HG03108 (cell line): Measurements from ENCODE around the gene MRPS23.

Source experiments
- ATAC-seq: cut with Tn5 transposase; IDR thresholded peaks from one replicate; pipeline ENCODE4 v1.9.1; 2021; ENCODE audit warnings: moderate library complexity; ENCODE audit not compliant: unreplicated experiment

The MRPS23 gene

GRCh38 chr17:57879437-57880085 lies 29.7 kb upstream of the MRPS23 start:
- no peak for ATAC-seq

GRCh38 chr17:57877803-57878377 lies 28.0 kb upstream of the MRPS23 start:
- ATAC-seq = no peak

- ATAC-seq = no peak
Measured at GRCh38 chr17:57876866-57877237, 27.0 kb upstream of the MRPS23 start.

GRCh38 chr17:57876023-57876865 lies 26.4 kb upstream of the MRPS23 start:
- no peak for ATAC-seq

GRCh38 chr17:57875290-57876022 lies 25.6 kb upstream of the MRPS23 start:
- ATAC-seq = no peak

- no peak for ATAC-seq
Measured at GRCh38 chr17:57874434-57875289, 24.8 kb upstream of the MRPS23 start.

- no peak for ATAC-seq
Measured at GRCh38 chr17:57874058-57874419, 24.2 kb upstream of the MRPS23 start.

- ATAC-seq = no peak
Measured at GRCh38 chr17:57873261-57874057, 23.6 kb upstream of the MRPS23 start.

- no peak for ATAC-seq
Measured at GRCh38 chr17:57872536-57872935, 22.7 kb upstream of the MRPS23 start.

- no peak for ATAC-seq
Measured at GRCh38 chr17:57871863-57872262, 22.0 kb upstream of the MRPS23 start.

- no peak for ATAC-seq
Measured at GRCh38 chr17:57871155-57871554, 21.3 kb upstream of the MRPS23 start.

GRCh38 chr17:57870283-57870635 lies 20.4 kb upstream of the MRPS23 start:
- no peak for ATAC-seq

- ATAC-seq = no peak
Measured at GRCh38 chr17:57869617-57870282, 19.9 kb upstream of the MRPS23 start.

- no peak for ATAC-seq
Measured at GRCh38 chr17:57868910-57869616, 19.2 kb upstream of the MRPS23 start.

- peak; percentile 79 for ATAC-seq
Measured at GRCh38 chr17:57868007-57868909, 18.4 kb upstream of the MRPS23 start.

- ATAC-seq = no peak
Measured at GRCh38 chr17:57867126-57867525, 17.3 kb upstream of the MRPS23 start.

- ATAC-seq = no peak
Measured at GRCh38 chr17:57866723-57867122, 16.9 kb upstream of the MRPS23 start.

- ATAC-seq = no peak
Measured at GRCh38 chr17:57866319-57866718, 16.5 kb upstream of the MRPS23 start.
